Kidney epithelial cell (primary cell): ENCODE data around the gene RNF4. TPM values are rescaled to one million over a fixed set of nuclear protein-coding genes. Genes with fewer than 3 reads are reported as not detected.

Source experiments
- DNase-seq: peaks from one replicate; pipeline ENCODE4 v3.0.0-alpha.2; 2010; ENCODE audit warnings: low read depth
- H3K27me3 ChIP-seq: 2 replicates; pipeline ENCODE4 v1.6.0; 2011; ENCODE audit warnings: low read length; ENCODE audit not compliant: control insufficient read depth, insufficient read depth
- H3K36me3 ChIP-seq: 2 replicates; pipeline ENCODE4 v1.5.1; 2011; ENCODE audit warnings: low read length; ENCODE audit not compliant: control insufficient read depth, insufficient read depth
- H3K4me3 ChIP-seq: 2 replicates; pipeline ENCODE4 v1.5.1; 2011; ENCODE audit warnings: low read depth, mild to moderate bottlenecking, control low read depth, low read length
- total RNA-seq: library from RNA; depleted of rRNA; stranded (reverse); fragments of >200 nt; gene quantifications from 2 replicates; pipeline ENCODE4 v1.2.3, GENCODE V29; 2015
- TF ChIP-seq, protein P1 (sequence below): IDR thresholded peaks from 2 replicates; pipeline ENCODE4 v1.5.1; 2011; ENCODE audit warnings: mild to moderate bottlenecking, moderate library complexity, low read length, control low read depth, inconsistent platforms; ENCODE audit not compliant: insufficient read depth, poor library complexity, severe bottlenecking

Gene RNF4
- total RNA-seq, 1 donor from 2014 or later: 88.7 TPM

- Histone ChIP-seq H3K27me3 (no peaks in the 10 kb centered on the region), H3K4me3 (no peak overlapping the region), H3K36me3 (no peaks in the 10 kb centered on the region)
- TF ChIP-seq, protein P1, sequence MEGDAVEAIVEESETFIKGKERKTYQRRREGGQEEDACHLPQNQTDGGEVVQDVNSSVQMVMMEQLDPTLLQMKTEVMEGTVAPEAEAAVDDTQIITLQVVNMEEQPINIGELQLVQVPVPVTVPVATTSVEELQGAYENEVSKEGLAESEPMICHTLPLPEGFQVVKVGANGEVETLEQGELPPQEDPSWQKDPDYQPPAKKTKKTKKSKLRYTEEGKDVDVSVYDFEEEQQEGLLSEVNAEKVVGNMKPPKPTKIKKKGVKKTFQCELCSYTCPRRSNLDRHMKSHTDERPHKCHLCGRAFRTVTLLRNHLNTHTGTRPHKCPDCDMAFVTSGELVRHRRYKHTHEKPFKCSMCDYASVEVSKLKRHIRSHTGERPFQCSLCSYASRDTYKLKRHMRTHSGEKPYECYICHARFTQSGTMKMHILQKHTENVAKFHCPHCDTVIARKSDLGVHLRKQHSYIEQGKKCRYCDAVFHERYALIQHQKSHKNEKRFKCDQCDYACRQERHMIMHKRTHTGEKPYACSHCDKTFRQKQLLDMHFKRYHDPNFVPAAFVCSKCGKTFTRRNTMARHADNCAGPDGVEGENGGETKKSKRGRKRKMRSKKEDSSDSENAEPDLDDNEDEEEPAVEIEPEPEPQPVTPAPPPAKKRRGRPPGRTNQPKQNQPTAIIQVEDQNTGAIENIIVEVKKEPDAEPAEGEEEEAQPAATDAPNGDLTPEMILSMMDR: no peak
- DNase-seq: no peak
Observed at GRCh38 chr4:2482693-2483092, 13.8 kb downstream of the RNF4 start.

- Histone ChIP-seq H3K4me3 (no peak overlapping the region), H3K27me3 (no peaks in the 10 kb centered on the region), H3K36me3 (no peaks in the 10 kb centered on the region)
- TF ChIP-seq, protein P1: no peak
- no peak for DNase-seq
Observed at GRCh38 chr4:2483237-2483636, 14.3 kb downstream of the RNF4 start.

- TF ChIP-seq, protein P1: no peak
- H3K4me3 ChIP-seq: no peak overlapping the region
- H3K27me3 ChIP-seq: no peaks in the 10 kb centered on the region
- no peaks in the 10 kb centered on the region for H3K36me3 ChIP-seq
- DNase-seq: no peak
Observed at GRCh38 chr4:2484185-2484584, 15.3 kb downstream of the RNF4 start.

DNA sequence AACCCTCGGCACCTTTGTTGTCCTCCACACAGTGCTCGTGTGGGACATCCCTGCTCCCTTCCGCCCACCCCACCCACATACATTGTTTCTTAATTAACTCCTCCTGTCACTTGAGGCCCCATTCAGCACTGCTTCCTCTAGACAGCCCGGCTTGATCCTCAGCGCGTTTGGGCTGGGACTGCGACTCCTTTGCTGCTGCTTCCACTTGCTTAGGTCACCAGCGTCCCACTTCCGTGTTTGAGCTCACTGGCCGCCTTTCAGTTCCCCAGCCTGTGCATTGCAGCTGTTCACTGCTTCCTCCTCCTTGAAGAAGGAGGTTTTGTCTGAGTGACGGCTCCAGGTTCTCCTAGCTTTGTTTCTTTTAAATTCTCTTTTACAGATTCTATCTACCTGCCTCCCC is 16.1 kb downstream of the RNF4 start:
- TF ChIP-seq, protein P1: no peak
- Histone ChIP-seq H3K27me3 (no peaks in the 10 kb centered on the region), H3K36me3 (no peaks in the 10 kb centered on the region), H3K4me3 (no peak overlapping the region)
- no peak for DNase-seq

DNA sequence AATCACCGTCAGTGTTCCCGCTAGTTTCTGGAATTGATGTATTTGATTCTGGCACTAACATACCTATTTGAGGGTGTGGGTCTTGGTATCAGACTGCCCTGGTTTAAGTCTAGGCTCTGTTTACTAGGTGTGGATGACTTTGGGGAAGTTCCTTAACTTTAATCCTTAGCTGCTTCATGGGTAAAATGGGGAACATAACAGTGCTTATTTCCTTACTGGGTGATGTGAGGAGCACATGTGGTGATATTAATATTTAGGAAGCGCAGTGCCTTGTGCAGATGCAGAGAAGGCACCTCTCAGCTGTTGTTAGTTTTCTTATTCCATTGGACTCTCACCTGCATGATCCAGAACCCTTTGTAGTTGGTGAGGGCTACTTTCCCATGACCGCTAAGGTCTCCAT is 17.1 kb downstream of the RNF4 start:
- H3K36me3 ChIP-seq: no peaks in the 10 kb centered on the region

GRCh38 chr4:2486981-2487380 is 18.1 kb downstream of the RNF4 start:
- no peak for DNase-seq
- H3K27me3 ChIP-seq: no peaks in the 10 kb centered on the region
- no peak overlapping the region for H3K4me3 ChIP-seq
- TF ChIP-seq, protein P1: no peak
- no peaks in the 10 kb centered on the region for H3K36me3 ChIP-seq

More for the DNA sequence above, 17.1 kb downstream of the RNF4 start:
- TF ChIP-seq, protein P1: no peak
- H3K4me3 ChIP-seq: no peak overlapping the region
- no peaks in the 10 kb centered on the region for H3K27me3 ChIP-seq
- no peak for DNase-seq
